ENCODE data around the gene SSX2IP. TPM values are rescaled to one million over a fixed set of nuclear protein-coding genes. Genes with fewer than 3 reads are reported as not detected.

The SSX2IP gene
- total and polyA plus RNA-seq, 2 experiments from 2014 or later: 23.2 to 28.4 TPM

DNA sequence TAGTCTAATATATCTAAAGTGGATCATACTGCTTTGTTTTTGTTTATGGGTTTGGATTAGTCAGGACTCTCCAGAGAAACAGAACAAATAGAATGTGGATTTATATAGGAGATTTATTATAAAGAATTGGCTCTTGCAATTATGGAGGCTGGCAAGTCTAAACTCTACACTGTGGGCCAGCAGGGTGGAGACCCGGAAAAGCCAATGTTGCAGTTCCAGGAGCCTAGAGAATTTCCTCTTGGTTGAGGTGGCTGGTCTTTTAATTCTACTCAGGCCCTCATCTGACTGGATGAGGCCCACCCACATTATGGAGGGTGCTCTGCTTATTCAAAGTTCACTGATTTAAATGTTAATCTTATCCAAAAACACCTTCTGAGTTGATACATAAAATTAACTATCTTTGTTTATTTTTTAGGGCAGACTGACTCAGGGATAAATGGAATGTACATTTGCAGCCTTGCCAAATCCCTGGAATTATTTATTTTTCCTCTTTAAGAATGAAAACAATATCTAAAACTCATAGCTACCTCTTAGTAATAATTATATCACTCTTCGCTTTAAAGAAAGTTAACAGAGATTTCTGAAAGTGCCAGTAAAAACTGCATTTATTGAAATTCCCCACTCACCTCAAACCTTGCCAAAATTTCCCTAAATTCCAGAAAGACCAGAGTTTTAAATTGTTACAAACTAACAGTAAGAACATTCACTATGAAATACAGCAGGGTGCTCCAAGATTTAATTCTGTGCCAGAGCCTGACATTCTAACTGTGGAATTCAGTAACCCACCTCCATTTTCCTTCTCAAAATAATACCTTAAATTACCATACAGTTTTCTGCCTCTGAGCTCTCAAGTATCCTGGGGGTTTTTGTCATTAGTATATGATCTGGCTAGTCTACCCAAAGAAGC lies 36.6 kb upstream of the SSX2IP start:
- H3K27ac ChIP-seq (ENCODE audit: low read depth): no peak overlapping the region
- peaks cover 28% of the 10 kb centered on the region for H3K4me1 Mint-ChIP-seq
- H3K27me3 Mint-ChIP-seq (ENCODE audit: insufficient read depth, low read depth, poor library complexity): peaks cover 3% of the 10 kb centered on the region
- no peaks in the 10 kb centered on the region for H3K27me3 ChIP-seq (ENCODE audit: insufficient read depth)
- H3K9me3 Mint-ChIP-seq: no peaks in the 10 kb centered on the region
- no peak overlapping the region for H3K27ac Mint-ChIP-seq
- no peaks in the 10 kb centered on the region for H3K36me3 Mint-ChIP-seq (ENCODE audit: low read depth)
- no peaks in the 10 kb centered on the region for H3K79me2 ChIP-seq (replicated peaks; ENCODE audit: insufficient read depth)
- no peaks in the 10 kb centered on the region for H3K36me3 ChIP-seq (ENCODE audit: insufficient read depth)
- no peak overlapping the region for H3K4me2 ChIP-seq
- ATAC-seq (no peak), DNase-seq (ENCODE audit: low spot score) (no peak)
- peaks cover 37% of the 10 kb centered on the region for H3K4me1 ChIP-seq (ENCODE audit: insufficient read depth)
- TF ChIP-seq, protein P1, sequence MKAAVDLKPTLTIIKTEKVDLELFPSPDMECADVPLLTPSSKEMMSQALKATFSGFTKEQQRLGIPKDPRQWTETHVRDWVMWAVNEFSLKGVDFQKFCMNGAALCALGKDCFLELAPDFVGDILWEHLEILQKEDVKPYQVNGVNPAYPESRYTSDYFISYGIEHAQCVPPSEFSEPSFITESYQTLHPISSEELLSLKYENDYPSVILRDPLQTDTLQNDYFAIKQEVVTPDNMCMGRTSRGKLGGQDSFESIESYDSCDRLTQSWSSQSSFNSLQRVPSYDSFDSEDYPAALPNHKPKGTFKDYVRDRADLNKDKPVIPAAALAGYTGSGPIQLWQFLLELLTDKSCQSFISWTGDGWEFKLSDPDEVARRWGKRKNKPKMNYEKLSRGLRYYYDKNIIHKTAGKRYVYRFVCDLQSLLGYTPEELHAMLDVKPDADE (IDR thresholded peaks at IDR 0.05): no peak
- TF ChIP-seq, protein P2, sequence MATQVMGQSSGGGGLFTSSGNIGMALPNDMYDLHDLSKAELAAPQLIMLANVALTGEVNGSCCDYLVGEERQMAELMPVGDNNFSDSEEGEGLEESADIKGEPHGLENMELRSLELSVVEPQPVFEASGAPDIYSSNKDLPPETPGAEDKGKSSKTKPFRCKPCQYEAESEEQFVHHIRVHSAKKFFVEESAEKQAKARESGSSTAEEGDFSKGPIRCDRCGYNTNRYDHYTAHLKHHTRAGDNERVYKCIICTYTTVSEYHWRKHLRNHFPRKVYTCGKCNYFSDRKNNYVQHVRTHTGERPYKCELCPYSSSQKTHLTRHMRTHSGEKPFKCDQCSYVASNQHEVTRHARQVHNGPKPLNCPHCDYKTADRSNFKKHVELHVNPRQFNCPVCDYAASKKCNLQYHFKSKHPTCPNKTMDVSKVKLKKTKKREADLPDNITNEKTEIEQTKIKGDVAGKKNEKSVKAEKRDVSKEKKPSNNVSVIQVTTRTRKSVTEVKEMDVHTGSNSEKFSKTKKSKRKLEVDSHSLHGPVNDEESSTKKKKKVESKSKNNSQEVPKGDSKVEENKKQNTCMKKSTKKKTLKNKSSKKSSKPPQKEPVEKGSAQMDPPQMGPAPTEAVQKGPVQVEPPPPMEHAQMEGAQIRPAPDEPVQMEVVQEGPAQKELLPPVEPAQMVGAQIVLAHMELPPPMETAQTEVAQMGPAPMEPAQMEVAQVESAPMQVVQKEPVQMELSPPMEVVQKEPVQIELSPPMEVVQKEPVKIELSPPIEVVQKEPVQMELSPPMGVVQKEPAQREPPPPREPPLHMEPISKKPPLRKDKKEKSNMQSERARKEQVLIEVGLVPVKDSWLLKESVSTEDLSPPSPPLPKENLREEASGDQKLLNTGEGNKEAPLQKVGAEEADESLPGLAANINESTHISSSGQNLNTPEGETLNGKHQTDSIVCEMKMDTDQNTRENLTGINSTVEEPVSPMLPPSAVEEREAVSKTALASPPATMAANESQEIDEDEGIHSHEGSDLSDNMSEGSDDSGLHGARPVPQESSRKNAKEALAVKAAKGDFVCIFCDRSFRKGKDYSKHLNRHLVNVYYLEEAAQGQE (IDR thresholded peaks at IDR 0.05; ENCODE audit: unreplicated experiment): no peak
- no peak for TF ChIP-seq ZNF331 (CRISPR knock-in tag; IDR thresholded peaks at IDR 0.05; ENCODE audit: low read depth)
- H3K9me2 ChIP-seq (ENCODE audit: insufficient read depth): no peaks in the 10 kb centered on the region
- H3K4me3 ChIP-seq: no peak overlapping the region
- no peak overlapping the region for H2AFZ ChIP-seq
- no peak overlapping the region for H3K4me3 Mint-ChIP-seq
- no peaks in the 10 kb centered on the region for H3F3A ChIP-seq (replicated peaks; ENCODE audit: low read depth)
- H4K20me1 ChIP-seq (replicated peaks; ENCODE audit: insufficient read depth): no peaks in the 10 kb centered on the region

GRCh38 chr1:84724128-84724860 lies 34.0 kb upstream of the SSX2IP start:
- DNase-seq (ENCODE audit: low spot score): peak; percentile 94
- no peak overlapping the region; the same call in 1 of the 2 replicates for H3K4me2 ChIP-seq
- no peak overlapping the region for H3K4me3 Mint-ChIP-seq

More at GRCh38 chr1:84724128-84724860, 34.0 kb upstream of the SSX2IP start:
- Histone ChIP-seq H2AFZ (peak overlapping the region; percentile 84), H3K36me3 (ENCODE audit: insufficient read depth) (no peaks in the 10 kb centered on the region), H3K27ac (ENCODE audit: low read depth) (no peak overlapping the region), H3F3A (replicated peaks; ENCODE audit: low read depth) (no peaks in the 10 kb centered on the region), H3K9me2 (ENCODE audit: insufficient read depth) (no peaks in the 10 kb centered on the region), H3K4me3 (no peak overlapping the region), H3K27me3 (ENCODE audit: insufficient read depth) (no peaks in the 10 kb centered on the region), H4K20me1 (replicated peaks; ENCODE audit: insufficient read depth) (no peaks in the 10 kb centered on the region), H3K79me2 (replicated peaks; ENCODE audit: insufficient read depth) (no peaks in the 10 kb centered on the region), H3K4me1 (ENCODE audit: insufficient read depth) (peaks cover 33% of the 10 kb centered on the region)
- TF ChIP-seq STAT1 (IDR thresholded peaks at IDR 0.05; ENCODE audit: unreplicated experiment) (no peak), ZNF331 (CRISPR knock-in tag; IDR thresholded peaks at IDR 0.05; ENCODE audit: low read depth) (peak; percentile 90), JUNB (IDR thresholded peaks at IDR 0.05; ENCODE audit: unreplicated experiment) (no peak), EZH2phosphoT487 (IDR thresholded peaks at IDR 0.05; ENCODE audit: unreplicated experiment) (no peak), EZH2 (IDR thresholded peaks at IDR 0.05; ENCODE audit: low read depth, unreplicated experiment) (no peak), CREB1 (CRISPR knock-in tag; IDR thresholded peaks at IDR 0.05; ENCODE audit: low read depth) (peak; percentile 39; the same call in 1 of the 2 replicates), POLR2AphosphoS5 (IDR thresholded peaks at IDR 0.05; ENCODE audit: low read depth) (no peak), CTCF (conservative IDR thresholded peaks at IDR 0.05; ENCODE audit: low read depth in 2 of 2) (peak; percentile 93), NANOG (IDR thresholded peaks at IDR 0.05; ENCODE audit: borderline replicate concordance) (no peak), ZNF114 (CRISPR knock-in tag; IDR thresholded peaks at IDR 0.05) (no peak)
- TF ChIP-seq, protein P1 (IDR thresholded peaks at IDR 0.05): no peak
- peak; percentile 98 for ATAC-seq
- H3K36me3 Mint-ChIP-seq (ENCODE audit: low read depth): no peaks in the 10 kb centered on the region
- H3K4me1 Mint-ChIP-seq: peaks cover 30% of the 10 kb centered on the region
- H3K9me3 Mint-ChIP-seq: no peaks in the 10 kb centered on the region
- no peak overlapping the region for H3K27ac Mint-ChIP-seq
- H3K27me3 Mint-ChIP-seq (ENCODE audit: insufficient read depth, low read depth, poor library complexity): peaks cover 3% of the 10 kb centered on the region
